Right ventricle myocardium inferior (tissue), 1 donor: ENCODE data around the gene QRFP. TPM values are rescaled to one million over a fixed set of nuclear protein-coding genes. Genes with fewer than 3 reads are reported as not detected.
A peak's percentile ranks its signal among the peaks of the same experiment; 100 is the strongest.

Experiments
- ATAC-seq: fragments of 200-7000 bp; cut with Tn5 transposase; one replicate; pipeline ENCODE4 v1.9.1; 2020; ENCODE audit warnings: mild to moderate bottlenecking, moderate library complexity
- DNase-seq: peaks from one replicate; pipeline ENCODE4 v3.0.0; 2021; ENCODE audit errors: missing footprints
- intact Hi-C: fragments of 100-400 bp; cut with DNase I; formaldehyde crosslinking; loops from one replicate; pipeline ENCODE4 v1.11.0; 2022
- total RNA-seq: library from RNA; stranded (reverse); fragmentation: NEBNext Ultra II Directional; extraction: Animal tissue kit (Norgen Biotek cat#: 25700); gene quantifications from one replicate; pipeline ENCODE4 v1.2.1, GENCODE V29; 2021
- donor health status: DM: no; HTN: yes; CAD: no; lungs with severe emphysema.

The QRFP gene
- total RNA-seq, 1 donor from 2014 or later, result not detected

DNA sequence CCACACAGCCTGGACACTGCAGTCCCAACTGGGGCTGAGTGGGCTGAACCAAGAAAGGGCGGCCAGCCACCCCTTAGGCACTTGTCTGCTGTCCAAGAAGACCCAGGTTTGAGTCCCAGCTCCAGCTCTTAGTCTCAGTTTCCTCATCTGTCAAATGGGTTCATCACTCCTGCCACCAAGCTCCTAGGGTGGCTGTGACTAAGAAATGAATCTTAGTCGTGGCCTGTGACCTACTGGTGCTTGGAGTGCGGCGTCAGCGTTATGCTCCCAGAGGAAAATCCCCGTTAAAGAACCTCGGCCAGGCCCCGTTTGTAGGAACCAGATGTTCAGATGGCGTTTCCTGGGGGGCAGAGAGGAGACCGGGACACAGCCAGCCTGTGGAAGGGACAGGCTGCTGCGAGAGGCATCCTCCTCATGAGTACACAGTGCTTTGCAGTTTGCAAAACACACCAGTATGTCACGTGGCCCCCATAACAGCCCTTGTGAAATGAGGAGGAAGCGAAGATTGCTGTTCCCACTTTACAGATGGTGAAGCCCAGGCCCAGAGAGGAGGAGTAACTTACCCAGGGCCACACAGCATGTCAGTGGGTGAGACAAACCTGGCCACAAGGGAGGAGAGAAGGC, 39.1 kb upstream of the QRFP start:
- intact Hi-C loops, result loop anchor here (10.0 kb wide), 1 partner anchor 109 kb away; no protein-coding TSS in a partner anchor
- DNase-seq, result peak; percentile 18
- no peak for ATAC-seq

- intact Hi-C loops, result loop anchor here (1.0 to 10.0 kb wide), 2 partner anchors 66 to 110 kb away; no protein-coding TSS in a partner anchor
- DNase-seq (peak; percentile 17), ATAC-seq (no peak)
These were observed 38.4 kb upstream of the QRFP start for GRCh38 chr9:130934702-130935647.

DNA sequence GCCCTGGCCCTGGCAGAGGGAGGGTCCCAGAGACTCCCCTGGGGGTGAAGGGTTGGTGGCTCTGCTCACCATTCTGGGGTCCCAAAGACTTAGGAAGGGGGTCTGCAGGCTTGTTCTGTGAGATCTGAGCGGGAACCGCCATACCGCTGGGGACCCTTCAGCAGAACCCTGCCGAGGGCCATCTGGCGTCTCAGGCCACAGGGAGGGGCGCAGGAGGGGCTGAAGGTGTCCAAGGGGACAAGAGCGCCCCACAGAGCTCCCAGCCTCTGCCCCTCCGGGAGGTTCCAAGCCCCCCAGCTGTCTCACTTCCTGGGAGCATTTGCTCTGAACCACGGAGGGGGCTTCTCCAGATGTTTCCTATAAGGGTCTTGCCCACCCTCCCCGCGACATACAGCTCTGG, 37.6 kb upstream of the QRFP start:
- intact Hi-C loops, result loop anchor here (1.0 to 10.0 kb wide), 2 partner anchors 65 to 111 kb away; no protein-coding TSS in a partner anchor
- no peak for ATAC-seq
- peak; percentile 58 for DNase-seq

- DNase-seq (peak; percentile 57), ATAC-seq (peak; percentile 18)
- intact Hi-C loops, result loop anchor here (1.0 to 10.0 kb wide), 2 partner anchors 64 to 111 kb away; no protein-coding TSS in a partner anchor
These were observed 36.8 kb upstream of the QRFP start for GRCh38 chr9:130933114-130934046.

- ATAC-seq, result peak; percentile 91
- intact Hi-C loops, result loop anchor here (10.0 kb wide), 1 partner anchor 112 kb away; no protein-coding TSS in a partner anchor
- DNase-seq, result peak; percentile 77
These were observed 35.9 kb upstream of the QRFP start for GRCh38 chr9:130932255-130933079.

- intact Hi-C loops, result loop anchor here (1.0 to 10.0 kb wide), 2 partner anchors 61 to 113 kb away; no protein-coding TSS in a partner anchor
- ATAC-seq, result no peak
These were observed 35.1 kb upstream of the QRFP start for GRCh38 chr9:130931508-130932254.

GRCh38 chr9:130930804-130931349, 34.3 kb upstream of the QRFP start:
- intact Hi-C loops, result loop anchor here (1.0 to 10.0 kb wide), 2 partner anchors 61 to 114 kb away; no protein-coding TSS in a partner anchor
- DNase-seq, result peak; percentile 50
- no peak for ATAC-seq

More at GRCh38 chr9:130931508-130932254, 35.1 kb upstream of the QRFP start:
- peak; percentile 28 for DNase-seq

GRCh38 chr9:130930132-130930803, 33.7 kb upstream of the QRFP start:
- DNase-seq (peak; percentile 40), ATAC-seq (no peak)
- intact Hi-C loops, result loop anchor here (10.0 kb wide), 1 partner anchor 115 kb away; no protein-coding TSS in a partner anchor

GRCh38 chr9:130929571-130930038, 33.0 kb upstream of the QRFP start:
- intact Hi-C loops, result loop anchor here (10.0 kb wide), 1 partner anchor 115 kb away; no protein-coding TSS in a partner anchor
- no peak for ATAC-seq
- peak; percentile 65 for DNase-seq

- no peak for ATAC-seq
- peak; percentile 17 for DNase-seq
- intact Hi-C loops, result no loop called here
These were observed 31.6 kb upstream of the QRFP start for GRCh38 chr9:130927995-130928900.

DNA sequence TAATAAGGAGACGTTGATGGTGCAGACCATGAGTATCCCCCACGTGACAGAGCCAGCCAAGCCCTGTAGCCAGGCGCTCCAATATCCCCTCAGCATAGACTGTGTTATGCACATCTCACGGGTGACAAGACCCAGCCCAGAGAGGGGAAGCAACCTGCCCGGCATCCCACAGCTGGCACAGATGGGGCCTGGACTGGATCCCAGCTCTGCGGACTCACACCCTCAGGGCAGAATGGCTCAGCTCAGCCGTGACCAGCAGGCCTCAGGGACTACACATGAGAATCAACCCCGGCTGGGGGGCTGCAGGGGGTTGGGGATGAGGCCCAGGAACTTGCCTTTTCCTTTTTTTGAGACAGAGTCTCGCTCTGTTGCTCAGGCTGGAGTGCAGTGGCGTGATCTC, 30.7 kb upstream of the QRFP start:
- DNase-seq, result no peak
- intact Hi-C loops, result no loop called here
- no peak for ATAC-seq

GRCh38 chr9:130925050-130925678, 28.6 kb upstream of the QRFP start:
- DNase-seq, result no peak
- intact Hi-C loops, result no loop called here
- no peak for ATAC-seq

GRCh38 chr9:130924448-130924788, 27.8 kb upstream of the QRFP start:
- DNase-seq, result no peak
- intact Hi-C loops, result no loop called here

GRCh38 chr9:130923611-130924447, 27.2 kb upstream of the QRFP start:
- ATAC-seq (no peak), DNase-seq (no peak)
- intact Hi-C loops, result no loop called here

More at GRCh38 chr9:130924448-130924788, 27.8 kb upstream of the QRFP start:
- ATAC-seq, result no peak
